CD4-positive, alpha-beta T cell treated with Interleukin-1 beta for 1 hour (primary cell): Measurements from ENCODE around the gene SPRYD3.
"Not testable (repeated sequence)": the region's sequence is repeated elsewhere in the genome, so short reads cannot be mapped to it uniquely, and the experiment has no call there.

Experiments
- DNase-seq, 2 donors: peaks; one replicate each; pipeline ENCODE4 v3.0.0-alpha.2; 2020 to 2022

The SPRYD3 gene

DNA sequence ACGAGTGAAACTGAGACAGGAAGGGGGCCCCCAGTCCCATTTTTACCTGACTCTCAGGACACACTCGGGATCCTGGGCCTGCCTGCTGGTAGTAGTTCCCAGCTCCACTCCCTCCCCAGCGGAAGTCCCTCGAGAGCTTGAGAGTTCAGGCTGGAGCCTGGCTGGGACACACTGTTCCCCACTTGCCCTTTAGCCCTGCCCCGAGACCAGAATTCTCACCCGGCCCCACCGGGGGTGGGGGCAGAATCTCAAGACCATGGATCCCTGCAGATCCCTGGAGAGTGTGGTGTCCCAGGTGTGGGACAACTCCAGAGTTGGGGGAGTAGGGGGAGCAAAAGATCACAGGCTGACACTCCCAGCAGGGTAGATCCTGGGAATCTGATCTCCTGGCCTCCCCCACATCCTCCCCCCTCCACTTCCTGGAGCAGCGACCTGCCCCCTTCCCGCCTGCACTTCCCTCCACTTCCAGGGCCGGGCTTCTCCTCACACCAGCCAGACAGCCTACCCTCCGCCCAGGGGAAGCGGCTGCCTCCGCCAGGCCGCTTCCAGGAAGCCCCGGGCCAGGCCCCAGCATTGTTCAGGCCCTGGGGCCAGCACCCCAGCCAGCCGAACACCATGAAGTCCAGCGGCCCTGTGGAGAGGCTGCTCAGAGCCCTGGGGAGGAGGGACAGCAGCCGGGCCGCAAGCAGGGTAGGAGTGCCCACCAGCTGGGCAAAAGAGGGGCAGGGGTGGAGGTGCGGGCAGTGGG lies 29.4 kb downstream of the SPRYD3 start, which contains the start of gene TNS2:
Gene TNS2 (plus strand): TSS at position 495 of the 748 bp plus-strand sequence. CDS start 121 bp downstream, at position 616.
- no peak for DNase-seq

DNA sequence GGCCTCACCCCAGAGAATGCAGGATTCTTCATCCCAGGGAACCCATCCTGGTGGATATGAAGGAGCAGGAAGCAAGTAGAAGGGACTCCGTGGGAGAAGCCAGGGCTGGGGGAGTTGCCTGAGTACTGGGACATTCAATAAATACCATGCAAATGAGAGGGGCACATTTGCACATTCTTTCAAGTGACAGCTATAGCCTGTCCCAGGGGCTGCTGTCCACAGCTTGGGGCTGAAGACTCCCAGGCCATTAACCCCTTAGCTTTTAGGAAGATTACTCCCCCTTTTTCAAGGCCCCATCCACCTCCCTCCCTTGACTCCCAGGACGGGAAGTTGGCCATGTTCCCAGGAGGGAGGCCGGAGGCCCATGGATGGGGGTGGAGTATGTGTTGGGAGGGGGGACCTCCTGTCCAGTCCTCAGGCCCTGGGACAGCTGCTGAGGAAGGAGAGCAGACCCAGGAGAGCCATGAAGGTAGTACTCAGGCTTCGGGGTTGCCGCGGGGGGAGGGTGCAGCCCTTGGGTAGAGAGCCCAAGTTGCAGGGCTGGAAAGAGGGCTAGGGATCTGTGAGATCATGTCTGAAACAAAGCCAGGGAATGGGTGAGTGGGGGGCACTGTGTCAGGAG lies 30.3 kb downstream of the SPRYD3 start:
- no peak for DNase-seq

- DNase-seq = no peak
Observed at GRCh38 chr12:53048033-53048779, 31.0 kb downstream of the SPRYD3 start.

GRCh38 chr12:53047221-53048032 lies 31.8 kb downstream of the SPRYD3 start:
- peak; percentile 75 to 82 for DNase-seq

- DNase-seq = no peak
Observed at GRCh38 chr12:53046655-53047220, 32.5 kb downstream of the SPRYD3 start.

DNA sequence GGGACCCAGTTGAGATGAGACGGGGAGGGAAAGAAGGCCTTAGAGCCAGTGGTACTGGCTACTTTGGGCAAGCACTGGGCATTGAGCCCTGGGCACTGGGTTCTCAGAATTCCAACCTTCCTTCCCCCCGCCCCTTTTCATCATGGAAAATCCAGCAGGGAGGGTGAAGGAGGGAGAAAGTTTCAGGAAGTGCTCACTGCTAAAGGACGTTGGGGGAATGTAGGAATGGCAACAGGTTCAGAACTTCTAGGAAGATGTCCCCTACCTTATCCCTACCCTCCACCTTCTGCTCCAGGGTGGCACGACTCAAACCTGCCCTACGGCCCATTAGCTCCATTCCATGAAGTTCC lies 33.5 kb downstream of the SPRYD3 start:
- DNase-seq = no peak

- DNase-seq = no peak
Observed at GRCh38 chr12:53044896-53045695, 34.1 kb downstream of the SPRYD3 start.

DNA sequence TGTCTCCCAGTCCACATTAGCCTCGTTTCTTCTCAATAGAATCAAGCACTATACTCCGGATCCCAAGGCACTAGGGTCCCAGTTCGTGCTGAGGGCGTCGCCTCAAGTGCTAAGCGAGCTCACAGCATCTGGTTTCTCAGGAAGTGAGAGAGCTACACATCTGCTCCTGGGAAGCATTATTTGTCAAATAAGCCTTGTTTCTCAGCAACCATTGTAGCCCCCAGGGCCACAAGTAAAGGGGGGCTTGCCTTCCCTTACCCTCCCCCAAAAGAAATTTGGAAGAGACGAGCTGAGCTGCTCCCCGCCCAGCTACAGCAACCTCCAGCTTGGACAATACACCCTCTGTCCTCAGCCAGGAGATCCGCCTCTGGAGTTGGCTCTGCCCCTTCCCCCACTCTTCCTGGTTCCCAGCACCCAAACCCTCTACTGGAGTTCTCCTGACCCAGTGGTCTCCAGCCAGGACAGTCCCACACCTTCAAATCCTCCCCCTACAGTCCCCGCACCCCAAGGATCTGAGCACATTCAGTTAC lies 35.1 kb downstream of the SPRYD3 start:
- DNase-seq = no peak

GRCh38 chr12:53042607-53043454 lies 36.4 kb downstream of the SPRYD3 start:
- no peak for DNase-seq

DNA sequence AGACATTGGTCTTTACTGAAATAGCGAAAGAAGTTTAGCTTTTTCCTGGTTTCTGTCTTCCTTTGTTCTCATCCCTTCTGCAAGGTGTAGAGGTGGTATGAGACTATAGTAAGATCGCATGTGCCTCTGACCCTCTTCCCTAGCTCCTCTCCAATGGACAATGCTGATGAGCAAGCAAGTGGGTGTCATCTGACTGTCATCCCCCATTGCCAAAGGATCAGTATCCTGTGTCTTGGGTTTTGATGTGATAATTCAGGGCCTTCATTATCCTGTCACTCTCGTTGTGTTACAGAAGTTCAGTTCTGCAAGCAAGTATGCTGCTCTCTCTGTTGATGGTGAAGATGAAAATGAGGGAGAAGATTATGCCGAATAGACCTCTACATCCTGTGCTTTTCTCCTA lies 39.3 kb downstream of the SPRYD3 start:
- no peak for DNase-seq

DNA sequence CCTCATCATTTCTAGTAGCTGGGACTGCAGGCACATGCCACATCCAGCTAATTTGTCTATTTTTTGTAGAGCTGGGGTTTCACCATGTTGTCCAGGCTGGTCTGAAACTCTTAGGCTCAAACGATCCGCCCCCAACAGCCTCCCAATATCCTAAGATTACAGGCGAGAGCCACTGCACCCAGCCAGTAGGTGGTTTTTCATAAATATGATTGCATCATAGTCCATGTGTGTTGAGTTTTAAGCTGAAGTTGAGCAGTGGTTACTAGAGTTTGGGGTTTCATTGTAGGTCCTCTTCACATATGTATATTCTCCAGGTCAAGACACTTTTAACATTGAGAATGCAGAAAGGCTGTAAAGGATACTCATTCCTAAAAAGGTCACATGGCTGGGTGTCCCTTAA lies 42.4 kb downstream of the SPRYD3 start:
- DNase-seq = no peak

DNA sequence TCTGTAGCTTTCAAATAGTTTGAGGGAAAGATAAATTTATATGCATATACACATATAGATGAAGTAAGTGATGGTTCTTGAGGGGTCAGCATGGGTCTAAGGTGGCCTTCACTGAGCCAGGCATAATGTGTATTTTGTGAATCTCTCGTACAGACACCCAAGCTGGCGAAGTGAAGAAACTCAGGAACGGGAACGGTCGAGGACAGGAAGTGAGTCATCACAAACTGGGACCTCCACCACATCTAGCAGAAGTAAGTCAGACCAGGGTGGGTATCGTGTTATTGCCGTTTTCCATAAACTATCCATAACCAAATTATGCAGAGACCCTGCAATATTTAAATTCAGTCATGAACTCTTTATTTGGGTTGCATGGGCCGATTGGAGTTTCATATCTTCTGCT lies 44.7 kb downstream of the SPRYD3 start:
- no peak for DNase-seq

DNA sequence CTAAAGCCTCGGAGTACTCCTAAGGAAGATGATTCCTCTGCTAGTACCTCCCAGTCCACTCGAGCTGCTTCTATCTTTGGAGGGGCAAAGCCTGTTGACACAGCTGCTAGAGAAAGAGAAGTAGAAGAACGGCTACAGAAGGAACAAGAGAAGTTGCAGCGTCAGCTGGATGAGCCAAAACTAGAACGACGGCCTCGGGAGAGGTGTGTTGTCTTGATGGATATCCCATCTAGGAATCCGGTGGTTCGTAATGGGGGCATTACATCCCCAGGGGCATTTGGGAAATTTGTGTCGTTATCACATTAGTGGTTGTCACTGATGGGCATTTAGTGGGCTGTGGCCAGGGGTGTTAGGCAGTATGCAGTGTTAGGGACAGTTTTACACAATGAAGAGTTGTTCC lies 45.4 kb downstream of the SPRYD3 start:
- not testable (repeated sequence) for DNase-seq

DNA sequence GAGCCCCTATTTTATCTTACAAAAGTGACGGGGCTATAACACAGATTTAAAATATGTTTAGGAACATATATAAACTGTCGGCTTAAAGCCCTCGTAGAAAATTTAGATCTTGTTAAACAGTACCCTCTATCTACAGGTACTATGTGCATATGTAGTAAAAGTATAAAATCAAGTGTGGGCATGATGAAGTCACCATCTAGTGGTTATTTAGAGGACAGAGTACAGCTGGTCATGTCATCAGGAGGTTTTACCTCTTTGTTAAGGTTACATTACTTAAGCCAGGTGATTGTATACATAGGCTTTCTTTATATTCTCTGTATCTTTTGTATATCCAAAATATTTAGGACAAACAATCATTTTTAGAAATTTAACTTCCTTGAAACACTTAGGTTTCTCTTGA lies 47.6 kb downstream of the SPRYD3 start:
- no peak for DNase-seq

GRCh38 chr12:53027014-53027413 lies 52.2 kb downstream of the SPRYD3 start:
- DNase-seq = not testable (repeated sequence)

GRCh38 chr12:53025250-53025649 lies 53.9 kb downstream of the SPRYD3 start:
- DNase-seq = no peak

DNA sequence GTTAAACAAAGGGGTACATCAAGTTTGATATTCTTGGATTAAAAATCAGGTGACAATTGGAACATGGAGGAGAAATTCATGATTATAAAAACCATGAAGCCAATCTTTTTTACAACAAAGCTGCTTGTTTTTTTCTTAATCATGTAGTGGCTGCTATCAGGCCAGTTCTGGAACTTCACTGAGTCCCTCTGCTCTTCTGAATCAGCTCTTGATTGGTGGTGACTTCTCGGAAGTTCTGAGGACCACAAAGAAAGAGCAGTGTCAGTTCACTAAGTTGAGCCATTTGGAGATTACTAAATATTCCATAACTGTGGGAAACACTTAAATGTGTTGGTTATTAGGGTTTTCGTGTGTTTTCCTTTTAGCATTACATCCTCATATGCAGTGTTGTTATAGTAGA lies 64.5 kb downstream of the SPRYD3 start:
- DNase-seq = no peak
